ENCODE measurements around the gene NCOA3.

- TF ChIP-seq, protein P1, sequence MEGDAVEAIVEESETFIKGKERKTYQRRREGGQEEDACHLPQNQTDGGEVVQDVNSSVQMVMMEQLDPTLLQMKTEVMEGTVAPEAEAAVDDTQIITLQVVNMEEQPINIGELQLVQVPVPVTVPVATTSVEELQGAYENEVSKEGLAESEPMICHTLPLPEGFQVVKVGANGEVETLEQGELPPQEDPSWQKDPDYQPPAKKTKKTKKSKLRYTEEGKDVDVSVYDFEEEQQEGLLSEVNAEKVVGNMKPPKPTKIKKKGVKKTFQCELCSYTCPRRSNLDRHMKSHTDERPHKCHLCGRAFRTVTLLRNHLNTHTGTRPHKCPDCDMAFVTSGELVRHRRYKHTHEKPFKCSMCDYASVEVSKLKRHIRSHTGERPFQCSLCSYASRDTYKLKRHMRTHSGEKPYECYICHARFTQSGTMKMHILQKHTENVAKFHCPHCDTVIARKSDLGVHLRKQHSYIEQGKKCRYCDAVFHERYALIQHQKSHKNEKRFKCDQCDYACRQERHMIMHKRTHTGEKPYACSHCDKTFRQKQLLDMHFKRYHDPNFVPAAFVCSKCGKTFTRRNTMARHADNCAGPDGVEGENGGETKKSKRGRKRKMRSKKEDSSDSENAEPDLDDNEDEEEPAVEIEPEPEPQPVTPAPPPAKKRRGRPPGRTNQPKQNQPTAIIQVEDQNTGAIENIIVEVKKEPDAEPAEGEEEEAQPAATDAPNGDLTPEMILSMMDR (IDR thresholded peaks at IDR 0.05): no peak
- no peak for TF ChIP-seq POLR2A (IDR thresholded peaks at IDR 0.05)
These were observed 153.9 kb downstream of the NCOA3 start for GRCh38 chr20:47655635-47656034.

All from esophagus squamous epithelium (tissue), 4 donors.